HepG2 (cell line): ENCODE measurements around the gene IMPDH2. TPM values are rescaled to one million over a fixed set of nuclear protein-coding genes. Genes with fewer than 3 reads are reported as not detected.

Source experiments
- ATAC-seq: fragments of 200-7000 bp; cut with Tn5 transposase; 3 replicates; pipeline ENCODE4 v1.9.1; 2020; ENCODE audit warnings: mild to moderate bottlenecking, moderate library complexity
- BruUV-seq: library from RNA; stranded (reverse); fragments of 400-500 nt; replicated peaks from 2 replicates; lab custom pipeline; 2021; lab: Mats Ljungman, UMichigan
- CTCF ChIA-PET: fragments of 300-600 bp; formaldehyde crosslinking; extraction: SDS; loops from one replicate; lab custom pipeline; 2021; ENCODE audit warnings: low total read pairs, inconsistent platforms, low intra/inter-chr PET ratio; lab: Yijun Ruan, JAX
- POLR2A ChIA-PET: fragments of 350-600 bp; sonication (Branson Sonifier 250); formaldehyde crosslinking; loops from one replicate; lab custom pipeline; 2020; ENCODE audit warnings: antibody characterized with exemption, inconsistent platforms; lab: Yijun Ruan, JAX
- DNase-seq: peaks from one replicate; pipeline ENCODE4 v3.0.0-alpha.2; 2015; ENCODE audit warnings: low spot score
- FAIRE-seq: peaks from 3 replicates; lab custom pipeline; 2011; peaks lifted over from hg19 to GRCh38; lab: Jason Lieb, UNC
- H2AFZ ChIP-seq: one replicate; pipeline ENCODE4 v1.6.1; 2011; ENCODE audit warnings: low read length, inconsistent platforms
- H3K27ac ChIP-seq: fragments of 300-600 bp; 3 replicates; pipeline ENCODE4 v1.8.0; 2011; ENCODE audit warnings: mixed run types, mild to moderate bottlenecking, mixed read lengths, low read length, inconsistent platforms; ENCODE audit not compliant: insufficient read depth; ENCODE audit errors: extremely low read length
- H3K27me3 ChIP-seq, 2 experiments: fragments of 200-600 bp in 1 of 2; 2 replicates in 1 of 2; 3 replicates in 1 of 2; pipeline versions ENCODE4 v1.6.0 to v1.8.0; 2011; ENCODE audit warnings: low read length in 2 of 2, mild to moderate bottlenecking in 2 of 2, moderate library complexity in 2 of 2, inconsistent platforms in 1 of 2; ENCODE audit not compliant: insufficient read depth in 2 of 2, control insufficient read depth in 1 of 2
- H3K36me3 ChIP-seq, 2 experiments: fragments of 200-600 bp in 1 of 2; replicated peaks in 1 of 2; 2 replicates in 1 of 2; 3 replicates in 1 of 2; pipeline versions ENCODE4 v1.5.1 to v1.8.0; 2011; ENCODE audit warnings: low read length in 2 of 2, inconsistent platforms in 1 of 2; ENCODE audit not compliant: insufficient read depth in 2 of 2, control insufficient read depth in 1 of 2
- H3K4me1 ChIP-seq: 2 replicates; pipeline ENCODE4 v1.5.1; 2012; ENCODE audit warnings: low read length, inconsistent platforms; ENCODE audit not compliant: insufficient read depth
- H3K4me2 ChIP-seq: 2 replicates; pipeline ENCODE4 v1.6.0; 2011; ENCODE audit warnings: low read depth, low read length, inconsistent platforms
- H3K4me3 ChIP-seq, 3 experiments: fragments of 200-600 bp in 1 of 3; sonication (generic), shearing (Covaris generic) in 1 of 3; replicated peaks in 1 of 3; 2 replicates each; pipeline ENCODE4 v1.5.1; 2011 to 2016; ENCODE audit warnings: low read length in 3 of 3, inconsistent platforms in 2 of 3, low read depth in 2 of 3, mild to moderate bottlenecking in 2 of 3, control low read depth in 1 of 3, mixed read lengths in 1 of 3; ENCODE audit not compliant: insufficient read depth in 1 of 3
- H3K79me2 ChIP-seq: one replicate; pipeline ENCODE4 v1.6.1; 2011; ENCODE audit warnings: low read length, inconsistent platforms; ENCODE audit not compliant: insufficient read depth
- H3K9ac ChIP-seq: 2 replicates; pipeline ENCODE4 v1.6.0; 2011; ENCODE audit warnings: mild to moderate bottlenecking, low read depth, low read length, inconsistent platforms; ENCODE audit not compliant: insufficient read depth
- H3K9me3 ChIP-seq: 2 replicates; pipeline ENCODE4 v1.5.1; 2012; ENCODE audit warnings: mild to moderate bottlenecking, low read length
- H4K20me1 ChIP-seq: 2 replicates; pipeline ENCODE4 v1.6.0; 2011; ENCODE audit warnings: inconsistent platforms, mild to moderate bottlenecking, low read length, moderate library complexity; ENCODE audit not compliant: insufficient read depth
- AGO2 ChIP-seq: fragments of 200-400 bp; formaldehyde crosslinking; optimal IDR thresholded peaks from 2 replicates; pipeline ENCODE3; 2017; ENCODE audit warnings: mild to moderate bottlenecking, low read depth, low read length, moderate library complexity
- ARNT2 ChIP-seq: sonication (generic); formaldehyde crosslinking; IDR thresholded peaks from 2 replicates; pipeline ENCODE4 v1.8.0; 2022; ENCODE audit warnings: mild to moderate bottlenecking, low read depth, missing genetic modification reagents, moderate library complexity
- RBM22 ChIP-seq: fragments of 200-400 bp; formaldehyde crosslinking; optimal IDR thresholded peaks from 2 replicates; pipeline ENCODE3; 2017; ENCODE audit warnings: mild to moderate bottlenecking, low read length, moderate library complexity
- TEAD2 ChIP-seq: sonication (generic); formaldehyde crosslinking; IDR thresholded peaks from 2 replicates; pipeline ENCODE4 v1.9.0; 2021; ENCODE audit warnings: missing genetic modification reagents
- ZNF577 ChIP-seq: sonication (generic); formaldehyde crosslinking; IDR thresholded peaks from 2 replicates; pipeline ENCODE4 v1.4.0; 2020; ENCODE audit warnings: mild to moderate bottlenecking, low read depth, missing genetic modification reagents, borderline replicate concordance
- WGBS: methylation state at CpG from one replicate; pipeline ENCODE4 v1.1.6; 2017; ENCODE audit warnings: low lambda C conversion rate; 5-methylcytosine and 5-hydroxymethylcytosine counted together
- in situ Hi-C: cut with HindIII; loops from 2 replicates; pipeline ENCODE4 v1.10.0; 2017; ENCODE audit warnings: low pct_unique_long_range_greater_than_20kb; ENCODE audit not compliant: extremely low pct_ligation_motif_present
- intact Hi-C: fragments of 100-400 bp; cut with micrococcal nuclease; formaldehyde crosslinking; loops from one replicate; pipeline ENCODE4 v1.10.0; 2022; ENCODE audit not compliant: unreplicated experiment
- polyA plus RNA-seq, 8 experiments: library from polyadenylated mRNA; depleted of rRNA in 3 of 8; stranded (reverse) in 7 of 8; unstranded in 1 of 8; fragments of >200 nt; fragmentation: Illumina TruSeq in 4 of 8; extraction: Trizol in 4 of 8; gene quantifications; 2 replicates each; pipeline versions ENCODE4 v1.2.1 to v1.2.3, GENCODE V29; 2011 to 2016; ENCODE audit warnings: low read depth in 4 of 8, missing spikeins in 1 of 8, mixed read lengths in 1 of 8; ENCODE audit not compliant: insufficient read depth in 1 of 8
- total RNA-seq, 5 experiments: library from RNA; depleted of rRNA; stranded (reverse); fragments of >200 nt; fragmentation: Illumina TruSeq; extraction: Trizol; gene quantifications; 2 replicates each; pipeline ENCODE4 v1.2.3, GENCODE V29; 2016; ENCODE audit warnings: low read depth in 1 of 5
- TF ChIP-seq, protein P1 (sequence below): sonication (generic); formaldehyde crosslinking; IDR thresholded peaks from 2 replicates; pipeline ENCODE4 v1.5.0; 2020; ENCODE audit warnings: missing genetic modification reagents
- TF ChIP-seq, protein P2 (sequence below): sonication (generic); formaldehyde crosslinking; IDR thresholded peaks from 2 replicates; pipeline ENCODE4 v1.4.0; 2020; ENCODE audit warnings: low read depth, mild to moderate bottlenecking, missing genetic modification reagents
- TF ChIP-seq, protein P3 (sequence below): sonication (generic); formaldehyde crosslinking; conservative IDR thresholded peaks from 2 replicates; pipeline ENCODE4 v1.4.0; 2020; ENCODE audit warnings: mild to moderate bottlenecking, missing genetic modification reagents, moderate library complexity

The IMPDH2 gene
- total and polyA plus RNA-seq, 2 of the 13 experiments (the other 11 are each of a cell fraction or from before 2014, with no cell fraction given), result 248 to 260 TPM

DNA sequence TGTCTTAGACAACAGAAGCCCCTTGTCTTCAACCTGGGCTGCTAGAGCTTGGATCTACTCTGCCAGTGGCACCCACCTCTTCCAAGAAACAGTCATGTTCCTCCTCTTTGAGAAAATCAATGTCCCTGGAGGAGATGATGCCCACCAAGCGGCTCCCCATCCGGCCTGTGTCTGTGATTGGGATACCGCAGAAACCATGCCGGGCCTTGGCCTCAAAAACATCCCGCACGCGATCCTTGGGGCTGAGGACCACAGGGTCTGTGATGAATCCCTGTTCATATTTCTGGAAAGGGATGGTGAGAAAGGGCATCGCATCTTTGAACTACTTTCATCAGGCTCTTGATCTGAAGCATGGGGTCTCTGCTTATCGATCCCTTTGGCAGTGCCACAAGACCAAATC is 1.6 kb downstream of the IMPDH2 start (continued):
- TF ChIP-seq, protein P1, sequence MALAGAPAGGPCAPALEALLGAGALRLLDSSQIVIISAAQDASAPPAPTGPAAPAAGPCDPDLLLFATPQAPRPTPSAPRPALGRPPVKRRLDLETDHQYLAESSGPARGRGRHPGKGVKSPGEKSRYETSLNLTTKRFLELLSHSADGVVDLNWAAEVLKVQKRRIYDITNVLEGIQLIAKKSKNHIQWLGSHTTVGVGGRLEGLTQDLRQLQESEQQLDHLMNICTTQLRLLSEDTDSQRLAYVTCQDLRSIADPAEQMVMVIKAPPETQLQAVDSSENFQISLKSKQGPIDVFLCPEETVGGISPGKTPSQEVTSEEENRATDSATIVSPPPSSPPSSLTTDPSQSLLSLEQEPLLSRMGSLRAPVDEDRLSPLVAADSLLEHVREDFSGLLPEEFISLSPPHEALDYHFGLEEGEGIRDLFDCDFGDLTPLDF (CRISPR knock-in tag), result no peak
- TF ChIP-seq TEAD2 (CRISPR knock-in tag) (no peak), ZNF577 (no peak)
- TF ChIP-seq, protein P2, sequence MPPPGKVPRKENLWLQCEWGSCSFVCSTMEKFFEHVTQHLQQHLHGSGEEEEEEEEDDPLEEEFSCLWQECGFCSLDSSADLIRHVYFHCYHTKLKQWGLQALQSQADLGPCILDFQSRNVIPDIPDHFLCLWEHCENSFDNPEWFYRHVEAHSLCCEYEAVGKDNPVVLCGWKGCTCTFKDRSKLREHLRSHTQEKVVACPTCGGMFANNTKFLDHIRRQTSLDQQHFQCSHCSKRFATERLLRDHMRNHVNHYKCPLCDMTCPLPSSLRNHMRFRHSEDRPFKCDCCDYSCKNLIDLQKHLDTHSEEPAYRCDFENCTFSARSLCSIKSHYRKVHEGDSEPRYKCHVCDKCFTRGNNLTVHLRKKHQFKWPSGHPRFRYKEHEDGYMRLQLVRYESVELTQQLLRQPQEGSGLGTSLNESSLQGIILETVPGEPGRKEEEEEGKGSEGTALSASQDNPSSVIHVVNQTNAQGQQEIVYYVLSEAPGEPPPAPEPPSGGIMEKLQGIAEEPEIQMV, result no peak
- TF ChIP-seq, all 625 proteins: peak for 4

DNA sequence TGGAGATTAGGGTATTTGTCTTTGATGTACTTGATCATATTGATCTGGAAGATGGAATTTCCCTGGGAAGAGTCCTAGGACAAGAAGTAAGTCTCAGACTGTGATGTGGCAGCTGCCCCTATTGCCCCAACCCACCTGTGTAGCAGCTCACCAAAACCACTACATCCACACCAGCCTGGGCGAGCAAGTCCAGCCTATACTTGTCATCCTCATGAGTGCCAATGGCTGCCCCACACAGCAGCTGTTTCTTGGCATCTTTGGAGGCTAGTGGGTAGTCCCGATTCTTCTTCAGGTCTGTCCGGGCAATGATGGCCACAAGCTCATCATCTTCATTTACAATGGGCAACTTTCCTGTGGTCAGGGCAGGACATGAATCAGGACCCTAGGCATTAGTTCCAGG is 2.7 kb downstream of the IMPDH2 start:
- Histone ChIP-seq H3K4me2 (no peak overlapping the region), H4K20me1 (no peaks in the 10 kb centered on the region), H3K79me2 (peaks cover 27% of the 10 kb centered on the region), H3K27me3 (no peaks in the 10 kb centered on the region; a peak in 1 of 5 replicates), H3K9ac (no peak overlapping the region), H3K4me1 (peaks cover 55% of the 10 kb centered on the region), H3K9me3 (no peaks in the 10 kb centered on the region), H3K36me3 (peaks cover 19 to 44% of the 10 kb centered on the region in 2 experiments), H3K4me3 (no peak overlapping the region), H2AFZ (no peak overlapping the region), H3K27ac (no peak overlapping the region)
- BruUV-seq, result no TSS peak
- POLR2A ChIA-PET, result interaction anchor here (0.9 to 11.1 kb wide), 3 partner anchors 17 to 68 kb away, joined by 3 to 280 read pairs (median 3); partner anchors contain the start of genes QRICH1 and WDR6
- intact Hi-C loops, result no loop called here
- WGBS, result 100% methylated on average over 1 of the region's 3 CpGs
- CTCF ChIA-PET, result no interaction called here
- no peak for DNase-seq
- in situ Hi-C loops, result no loop called here
- ATAC-seq, result no peak
- TF ChIP-seq RBM22 (peak; percentile 74), AGO2 (peak; percentile 26), ARNT2 (peak; percentile 47; the same call in 1 of the 2 replicates)
- TF ChIP-seq, protein P3, sequence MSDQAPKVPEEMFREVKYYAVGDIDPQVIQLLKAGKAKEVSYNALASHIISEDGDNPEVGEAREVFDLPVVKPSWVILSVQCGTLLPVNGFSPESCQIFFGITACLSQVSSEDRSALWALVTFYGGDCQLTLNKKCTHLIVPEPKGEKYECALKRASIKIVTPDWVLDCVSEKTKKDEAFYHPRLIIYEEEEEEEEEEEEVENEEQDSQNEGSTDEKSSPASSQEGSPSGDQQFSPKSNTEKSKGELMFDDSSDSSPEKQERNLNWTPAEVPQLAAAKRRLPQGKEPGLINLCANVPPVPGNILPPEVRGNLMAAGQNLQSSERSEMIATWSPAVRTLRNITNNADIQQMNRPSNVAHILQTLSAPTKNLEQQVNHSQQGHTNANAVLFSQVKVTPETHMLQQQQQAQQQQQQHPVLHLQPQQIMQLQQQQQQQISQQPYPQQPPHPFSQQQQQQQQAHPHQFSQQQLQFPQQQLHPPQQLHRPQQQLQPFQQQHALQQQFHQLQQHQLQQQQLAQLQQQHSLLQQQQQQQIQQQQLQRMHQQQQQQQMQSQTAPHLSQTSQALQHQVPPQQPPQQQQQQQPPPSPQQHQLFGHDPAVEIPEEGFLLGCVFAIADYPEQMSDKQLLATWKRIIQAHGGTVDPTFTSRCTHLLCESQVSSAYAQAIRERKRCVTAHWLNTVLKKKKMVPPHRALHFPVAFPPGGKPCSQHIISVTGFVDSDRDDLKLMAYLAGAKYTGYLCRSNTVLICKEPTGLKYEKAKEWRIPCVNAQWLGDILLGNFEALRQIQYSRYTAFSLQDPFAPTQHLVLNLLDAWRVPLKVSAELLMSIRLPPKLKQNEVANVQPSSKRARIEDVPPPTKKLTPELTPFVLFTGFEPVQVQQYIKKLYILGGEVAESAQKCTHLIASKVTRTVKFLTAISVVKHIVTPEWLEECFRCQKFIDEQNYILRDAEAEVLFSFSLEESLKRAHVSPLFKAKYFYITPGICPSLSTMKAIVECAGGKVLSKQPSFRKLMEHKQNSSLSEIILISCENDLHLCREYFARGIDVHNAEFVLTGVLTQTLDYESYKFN (CRISPR knock-in tag), result no peak
- FAIRE-seq, result no peak
